Gastrocnemius medialis (tissue), 4 donors: ENCODE measurements around the gene SMARCD1. TPM values are rescaled to one million over a fixed set of nuclear protein-coding genes. Genes with fewer than 3 reads are reported as not detected.

ENCODE experiments used
- ATAC-seq, 2 donors: fragments of 150-250 bp; one replicate each; pipeline ENCODE4 v1.9.1; 2016
- DNase-seq, 2 donors: peaks; one replicate each; pipeline ENCODE4 v3.0.0-alpha.2; 2019
- H3K27ac ChIP-seq, 4 donors: fragments of 200-600 bp; sonication (generic); 1 replicate in 1 of 4; 2 replicates in 3 of 4; pipeline ENCODE4 v1.5.1; 2016 to 2018; ENCODE audit warnings: mild to moderate bottlenecking in 2 of 4, moderate library complexity in 1 of 4
- H3K27me3 ChIP-seq, 3 donors: fragments of 200-600 bp; sonication (generic) in 2 of 3; 1 replicate in 1 of 3; 2 replicates in 2 of 3; pipeline versions ENCODE4 v1.5.1 to v1.6.0; 2016 to 2019; ENCODE audit warnings: mild to moderate bottlenecking in 1 of 3, moderate library complexity in 1 of 3
- H3K36me3 ChIP-seq, 2 donors: fragments of 200-600 bp; sonication (generic) in 1 of 2; one replicate each; pipeline ENCODE4 v1.5.1; 2017 to 2018
- H3K4me1 ChIP-seq, 2 donors: fragments of 200-600 bp; sonication (generic) in 1 of 2; one replicate each; pipeline ENCODE4 v1.5.1; 2016 to 2017; ENCODE audit warnings: mild to moderate bottlenecking in 2 of 2
- H3K4me3 ChIP-seq, 4 donors: fragments of 200-600 bp; sonication (generic) in 3 of 4; 1 replicate in 1 of 4; 2 replicates in 3 of 4; pipeline ENCODE4 v1.5.1; 2016 to 2019; ENCODE audit warnings: mild to moderate bottlenecking in 2 of 4
- H3K9me3 ChIP-seq, 3 donors: fragments of 200-600 bp; sonication (generic) in 2 of 3; 1 replicate in 1 of 3; 2 replicates in 2 of 3; pipeline ENCODE4 v1.5.1; 2016 to 2019
- POLR2A ChIP-seq, 2 donors: fragments of 450-650 bp; IDR thresholded peaks; one replicate each; pipeline ENCODE4 v1.6.1; 2017; ENCODE audit warnings: antibody characterized with exemption in 2 of 2, mild to moderate bottlenecking in 2 of 2, moderate library complexity in 2 of 2
- in situ Hi-C, 4 donors: fragments of 200-750 bp; cut with MboI; loops; one replicate each; pipeline versions ENCODE4 v1.15.0 to v1.8.0; 2017; ENCODE audit warnings: low sequenced_read_pairs in 4 of 4
- intact Hi-C: fragments of 100-400 bp; cut with DNase I; formaldehyde crosslinking; loops from one replicate; pipeline ENCODE4 v1.15.1; 2023; ENCODE audit warnings: low total_unique reads
- total RNA-seq, 4 donors: library from RNA; depleted of rRNA; stranded (reverse); fragments of >200 nt; gene quantifications; one replicate each; pipeline versions ENCODE4 v1.1.0 to v1.2.3, GENCODE V29; 2016
- TF ChIP-seq, protein P1 (sequence below), 5 experiments: fragments of 450-650 bp in 3 of 5; fragments of 200-600 bp in 2 of 5; sonication (generic) in 2 of 5; IDR thresholded peaks in 4 of 5; conservative IDR thresholded peaks in 1 of 5; 1 replicate in 4 of 5; 2 replicates in 1 of 5; pipeline ENCODE4 v1.5.1; 2016 to 2019; ENCODE audit warnings: antibody characterized with exemption in 5 of 5, mild to moderate bottlenecking in 3 of 5, moderate library complexity in 3 of 5

The SMARCD1 gene
- total RNA-seq, 4 donors from 2014 or later: 16.9 to 27.3 (median 20.1) TPM

DNA sequence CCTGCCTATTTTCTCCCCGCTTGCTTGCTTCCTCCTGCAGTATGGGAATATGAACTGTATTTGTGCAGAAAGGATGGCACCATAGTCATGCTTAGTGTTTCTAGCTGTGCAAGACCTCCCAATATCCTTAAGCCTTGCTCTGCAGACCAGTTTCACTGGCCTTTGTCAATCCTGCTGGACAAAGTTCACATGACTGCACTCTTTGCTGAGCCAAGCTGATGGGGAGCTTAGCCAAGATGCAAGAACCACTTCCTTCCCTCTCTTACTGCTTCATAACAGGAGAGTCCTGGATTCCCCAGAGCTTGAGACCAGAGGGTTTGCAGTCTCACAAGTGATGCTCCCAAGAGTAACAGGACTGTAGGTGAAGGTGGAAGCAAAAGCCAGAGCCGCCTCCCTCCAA lies 24.0 kb upstream of the SMARCD1 start:
- Histone ChIP-seq H3K9me3 (no peaks in the 10 kb centered on the region), H3K4me1 (peaks cover 8 to 10% of the 10 kb centered on the region in 2 donors), H3K36me3 (no peaks in the 10 kb centered on the region), H3K27me3 (peaks cover 0 to 8% (median 0%) of the 10 kb centered on the region in 3 donors), H3K4me3 (no peak overlapping the region), H3K27ac (no peak overlapping the region)
- in situ Hi-C loops: no loop called here
- TF ChIP-seq, protein P1, sequence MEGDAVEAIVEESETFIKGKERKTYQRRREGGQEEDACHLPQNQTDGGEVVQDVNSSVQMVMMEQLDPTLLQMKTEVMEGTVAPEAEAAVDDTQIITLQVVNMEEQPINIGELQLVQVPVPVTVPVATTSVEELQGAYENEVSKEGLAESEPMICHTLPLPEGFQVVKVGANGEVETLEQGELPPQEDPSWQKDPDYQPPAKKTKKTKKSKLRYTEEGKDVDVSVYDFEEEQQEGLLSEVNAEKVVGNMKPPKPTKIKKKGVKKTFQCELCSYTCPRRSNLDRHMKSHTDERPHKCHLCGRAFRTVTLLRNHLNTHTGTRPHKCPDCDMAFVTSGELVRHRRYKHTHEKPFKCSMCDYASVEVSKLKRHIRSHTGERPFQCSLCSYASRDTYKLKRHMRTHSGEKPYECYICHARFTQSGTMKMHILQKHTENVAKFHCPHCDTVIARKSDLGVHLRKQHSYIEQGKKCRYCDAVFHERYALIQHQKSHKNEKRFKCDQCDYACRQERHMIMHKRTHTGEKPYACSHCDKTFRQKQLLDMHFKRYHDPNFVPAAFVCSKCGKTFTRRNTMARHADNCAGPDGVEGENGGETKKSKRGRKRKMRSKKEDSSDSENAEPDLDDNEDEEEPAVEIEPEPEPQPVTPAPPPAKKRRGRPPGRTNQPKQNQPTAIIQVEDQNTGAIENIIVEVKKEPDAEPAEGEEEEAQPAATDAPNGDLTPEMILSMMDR (IDR thresholded peaks at IDR 0.05 in 4 of 5, conservative IDR thresholded peaks at IDR 0.05 in 1 of 5): no peak
- TF ChIP-seq POLR2A (IDR thresholded peaks at IDR 0.05): no peak
- intact Hi-C loops: no loop called here
- ATAC-seq (no peak), DNase-seq (peak in 1 of 2 donors; percentile 11)

- Histone ChIP-seq H3K9me3 (no peaks in the 10 kb centered on the region), H3K36me3 (no peaks in the 10 kb centered on the region), H3K27ac (no peak overlapping the region), H3K4me3 (no peak overlapping the region), H3K4me1 (peaks cover 0 to under 1% of the 10 kb centered on the region in 2 donors), H3K27me3 (no peaks in the 10 kb centered on the region)
- TF ChIP-seq POLR2A (IDR thresholded peaks at IDR 0.05): no peak
- no peak for DNase-seq
- ATAC-seq: no peak
- in situ Hi-C loops: no loop called here
- intact Hi-C loops: no loop called here
These were observed 23.0 kb upstream of the SMARCD1 start for GRCh38 chr12:50061946-50062686.

GRCh38 chr12:50062728-50063460 lies 22.2 kb upstream of the SMARCD1 start:
- no peaks in the 10 kb centered on the region for H3K27me3 ChIP-seq
- in situ Hi-C loops: no loop called here
- TF ChIP-seq, protein P1 (IDR thresholded peaks at IDR 0.05 in 4 of 5, conservative IDR thresholded peaks at IDR 0.05 in 1 of 5): no peak
- no peak for TF ChIP-seq POLR2A (IDR thresholded peaks at IDR 0.05)
- no peaks in the 10 kb centered on the region for H3K9me3 ChIP-seq
- ATAC-seq (no peak), DNase-seq (no peak)
- no peak overlapping the region for H3K27ac ChIP-seq
- no peaks in the 10 kb centered on the region for H3K4me1 ChIP-seq
- H3K36me3 ChIP-seq: no peaks in the 10 kb centered on the region
- intact Hi-C loops: no loop called here
- no peak overlapping the region for H3K4me3 ChIP-seq

DNA sequence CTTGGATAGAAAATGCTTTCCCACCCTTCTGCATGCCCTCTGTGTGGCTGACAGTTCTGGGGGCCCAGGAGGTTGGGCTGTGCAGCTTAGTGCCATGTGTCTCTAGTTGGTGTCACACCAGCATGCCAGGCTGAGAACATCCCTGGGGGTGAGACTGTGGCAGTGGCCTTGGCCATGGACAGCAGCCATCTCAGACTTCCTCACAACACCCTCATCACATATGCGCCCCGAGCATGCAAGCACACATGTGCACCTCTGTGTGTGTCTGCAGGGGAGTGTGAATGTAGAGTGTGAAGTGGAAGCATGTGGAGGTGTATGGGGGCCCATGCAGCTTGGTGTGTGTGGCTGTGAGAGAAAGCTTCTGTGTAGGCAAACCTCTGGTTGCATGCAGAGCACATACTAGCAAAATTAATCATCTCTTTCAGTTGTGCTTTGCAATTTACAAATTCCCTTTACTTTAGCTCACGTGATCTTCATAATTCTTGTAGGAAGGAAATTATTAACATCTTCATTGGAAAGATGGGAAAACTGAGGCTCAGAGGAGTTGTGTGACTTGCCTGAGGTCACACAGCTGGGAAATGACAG lies 19.3 kb upstream of the SMARCD1 start:
- TF ChIP-seq POLR2A (IDR thresholded peaks at IDR 0.05): no peak
- TF ChIP-seq, protein P1 (IDR thresholded peaks at IDR 0.05 in 4 of 5, conservative IDR thresholded peaks at IDR 0.05 in 1 of 5): no peak
- Histone ChIP-seq H3K9me3 (no peaks in the 10 kb centered on the region), H3K36me3 (no peaks in the 10 kb centered on the region), H3K27ac (no peak overlapping the region), H3K27me3 (no peaks in the 10 kb centered on the region), H3K4me1 (no peaks in the 10 kb centered on the region), H3K4me3 (no peak overlapping the region)
- DNase-seq: no peak
- intact Hi-C loops (no loop called here), in situ Hi-C loops (loop anchor here in 1 of 4 donors (5.0 kb wide), 1 partner anchor 94 kb away; the partner anchor contains the start of gene AQP6)
- ATAC-seq: no peak

DNA sequence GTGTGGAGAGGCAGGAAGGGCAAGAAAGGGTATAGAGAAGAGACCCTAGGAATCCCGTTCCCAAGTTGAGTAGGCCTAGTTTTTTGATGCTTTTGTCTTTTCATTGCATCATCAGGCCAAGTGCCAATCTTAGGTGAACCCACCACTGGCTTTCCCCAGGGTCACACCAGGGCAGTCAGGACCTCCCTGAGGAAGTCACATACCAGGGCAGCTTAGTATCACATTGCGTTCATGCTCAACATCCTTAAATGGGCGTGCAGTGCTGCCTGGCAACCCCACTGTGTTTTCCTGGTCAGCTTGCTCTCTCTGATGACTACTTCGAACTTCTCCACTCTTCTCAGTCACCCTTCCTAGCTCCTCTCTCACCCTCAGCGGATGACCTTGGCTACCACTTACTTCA lies 18.7 kb upstream of the SMARCD1 start:
- Histone ChIP-seq H3K4me3 (no peak overlapping the region), H3K27me3 (no peaks in the 10 kb centered on the region), H3K36me3 (no peaks in the 10 kb centered on the region), H3K27ac (no peak overlapping the region), H3K9me3 (no peaks in the 10 kb centered on the region), H3K4me1 (no peaks in the 10 kb centered on the region)
- in situ Hi-C loops (loop anchor here in 1 of 4 donors (5.0 kb wide), 1 partner anchor 94 kb away; the partner anchor contains the start of gene AQP6), intact Hi-C loops (no loop called here)
- TF ChIP-seq, protein P1 (IDR thresholded peaks at IDR 0.05 in 4 of 5, conservative IDR thresholded peaks at IDR 0.05 in 1 of 5): no peak
- TF ChIP-seq POLR2A (IDR thresholded peaks at IDR 0.05): no peak
- DNase-seq (no peak), ATAC-seq (no peak)
